Activated CD4-positive, alpha-beta T cell treated with anti-CD3 and anti-CD28 coated beads for 36 hours (primary cell): Measurements from ENCODE around the gene XRCC2. TPM values are rescaled to one million over a fixed set of nuclear protein-coding genes. Genes with fewer than 3 reads are reported as not detected.

ENCODE experiments used
- ATAC-seq: fragments of 200-7000 bp; cut with Tn5 transposase; one replicate; pipeline ENCODE4 v1.10.0; 2021; ENCODE audit warnings: mild to moderate bottlenecking, moderate library complexity
- CTCF ChIA-PET: fragments of 350-600 bp; sonication (Branson Sonifier 250); formaldehyde crosslinking; loops from one replicate; lab custom pipeline; 2021; ENCODE audit warnings: antibody characterized with exemption; lab: Charles Lee
- POLR2A ChIA-PET: fragments of 350-600 bp; sonication (Branson Sonifier 250); formaldehyde crosslinking; loops from one replicate; lab custom pipeline; 2021; ENCODE audit warnings: antibody characterized with exemption, inconsistent platforms; lab: Charles Lee
- DNase-seq: peaks from one replicate; pipeline ENCODE4 v3.0.0-alpha.2; 2020
- H3K27ac Mint-ChIP-seq: one replicate; pipeline ENCODE4 v1.8.0; 2021; ENCODE audit warnings: mixed read lengths
- H3K27me3 Mint-ChIP-seq: one replicate; pipeline ENCODE4 v1.8.0; 2021; ENCODE audit warnings: mixed read lengths
- H3K36me3 Mint-ChIP-seq: one replicate; pipeline ENCODE4 v1.8.0; 2021; ENCODE audit warnings: low read depth, mixed read lengths
- H3K4me1 Mint-ChIP-seq: one replicate; pipeline ENCODE4 v1.8.0; 2021; ENCODE audit warnings: mixed read lengths
- H3K4me3 Mint-ChIP-seq: one replicate; pipeline ENCODE4 v1.8.0; 2021; ENCODE audit warnings: mild to moderate bottlenecking, moderate library complexity, mixed read lengths
- H3K9me3 Mint-ChIP-seq: one replicate; pipeline ENCODE4 v1.8.0; 2021; ENCODE audit warnings: low read depth, mixed read lengths
- intact Hi-C, 2 experiments: fragments of 100-400 bp; cut with DNase I in 1 of 2; cut with micrococcal nuclease in 1 of 2; formaldehyde crosslinking; loops; one replicate each; pipeline versions ENCODE4 v1.14.2 to v1.15.1; 2022 to 2024; cut with DNase I, micrococcal nuclease
- total RNA-seq, 2 experiments: library from RNA; stranded (reverse); gene quantifications; one replicate each; pipeline ENCODE4 v1.2.3, GENCODE V29; 2021

Gene XRCC2
- total RNA-seq, 2 experiments from 2014 or later, result 19.3 to 23.6 TPM

- no peaks in the 10 kb centered on the region for H3K36me3 Mint-ChIP-seq
- ChIA-PET CTCF (interaction anchor here (0.7 to 0.9 kb wide), 2 partner anchors 19 to 104 kb away, joined by 3 to 7 read pairs; no protein-coding TSS in a partner anchor), POLR2A (no interaction called here)
- H3K4me1 Mint-ChIP-seq, result no peaks in the 10 kb centered on the region
- ATAC-seq (no peak), DNase-seq (no peak)
- intact Hi-C loops, result no loop called here
- H3K27me3 Mint-ChIP-seq, result no peaks in the 10 kb centered on the region
- no peaks in the 10 kb centered on the region for H3K9me3 Mint-ChIP-seq
- no peak overlapping the region for H3K27ac Mint-ChIP-seq
- H3K4me3 Mint-ChIP-seq, result no peak overlapping the region
These were observed 7.4 kb upstream of the XRCC2 start for GRCh38 chr7:152683297-152683696.

DNA sequence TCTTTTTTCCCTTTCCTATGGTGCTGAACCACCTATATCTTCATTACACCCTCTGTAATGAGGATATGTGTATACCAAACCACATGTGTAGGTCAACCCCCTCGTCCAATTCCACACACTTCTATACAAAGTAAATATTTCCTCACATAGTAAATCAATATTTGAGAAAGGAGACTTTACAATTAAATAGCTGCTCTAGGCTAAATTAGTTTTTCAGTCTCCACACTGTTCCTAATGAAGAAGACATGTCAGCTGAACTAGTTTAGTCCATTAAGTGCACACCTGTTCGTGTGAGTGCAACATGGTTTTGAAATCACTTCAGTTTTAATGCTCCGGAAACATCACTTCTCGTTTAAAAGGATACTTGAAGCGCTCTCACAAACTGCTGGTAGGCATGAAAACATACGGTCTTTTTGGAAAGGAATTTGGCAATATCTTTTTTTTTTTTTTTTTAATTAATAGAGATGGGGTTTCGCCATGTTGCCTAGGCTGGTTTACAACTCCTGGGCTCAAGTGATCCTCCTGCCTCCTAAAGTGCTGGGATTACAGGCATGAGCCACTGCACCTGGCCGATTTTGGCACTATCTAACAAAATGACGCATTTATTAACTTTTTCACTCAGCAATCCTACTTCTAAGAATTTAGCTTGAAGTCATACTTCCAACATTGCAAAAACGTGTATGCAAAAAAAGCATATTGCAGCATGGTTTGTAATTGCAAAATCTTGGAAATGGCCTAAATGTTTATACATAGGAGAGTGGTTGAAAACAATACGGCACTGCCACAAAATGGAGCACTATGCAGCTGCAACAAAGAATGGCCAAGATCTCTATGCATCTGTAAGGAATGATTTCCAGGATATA, 2.1 kb upstream of the XRCC2 start:
- H3K36me3 Mint-ChIP-seq, result peaks cover 12% of the 10 kb centered on the region
- CTCF ChIA-PET, result no interaction called here
- POLR2A ChIA-PET, result no interaction called here

DNA sequence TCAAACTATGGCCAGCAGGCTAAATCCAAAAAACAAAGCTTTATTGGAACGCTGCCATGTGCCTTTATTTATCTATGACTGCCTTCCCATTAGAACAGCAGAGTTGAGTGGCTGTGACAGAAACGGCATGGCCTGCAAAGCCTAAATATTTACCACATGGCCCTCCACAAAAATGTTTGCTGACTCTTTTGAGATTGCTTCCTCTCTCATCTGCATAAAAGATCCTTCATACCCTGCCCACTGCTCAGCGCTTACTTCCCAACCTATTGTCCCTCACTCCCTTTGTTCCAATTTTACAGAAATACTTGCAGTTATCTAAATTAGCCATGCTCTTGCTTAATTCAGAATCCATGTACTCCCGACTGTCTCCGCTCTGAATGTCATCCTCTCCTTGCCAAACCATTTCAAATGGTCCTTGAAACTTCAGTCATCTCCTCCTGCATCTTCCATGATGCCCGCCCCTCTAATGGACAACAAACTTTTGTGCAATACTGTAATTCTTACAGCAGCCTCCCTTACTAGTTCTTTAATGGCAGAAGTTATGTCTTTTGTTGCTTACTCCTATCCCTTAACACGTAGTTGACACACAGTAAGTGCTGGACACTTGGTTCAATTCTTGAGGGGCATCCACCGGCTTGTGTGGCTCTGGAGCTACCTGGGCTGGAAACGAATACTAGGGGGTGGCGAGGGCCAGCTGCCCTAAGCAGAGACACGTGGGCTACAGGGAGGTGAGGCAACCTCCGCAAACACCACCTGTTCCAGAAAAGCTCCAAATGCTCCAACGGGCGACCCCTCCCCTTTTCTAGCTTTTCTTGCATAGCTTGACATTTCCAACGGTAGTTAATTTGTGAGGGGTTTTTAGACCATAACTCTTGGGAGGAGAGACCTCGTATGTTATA, 832 bp downstream of the XRCC2 start:
- H3K27me3 Mint-ChIP-seq, result no peaks in the 10 kb centered on the region
- intact Hi-C loops, result loop anchor here (5.0 to 10.0 kb wide), 4 partner anchors 213 to 530 kb away; partner anchors contain the start of gene KMT2C (in 1 of the 2)
- no peaks in the 10 kb centered on the region for H3K9me3 Mint-ChIP-seq
- peaks cover 22% of the 10 kb centered on the region for H3K36me3 Mint-ChIP-seq
- peak overlapping the region; percentile 83 for H3K4me3 Mint-ChIP-seq
- peak overlapping the region; percentile 98 for H3K27ac Mint-ChIP-seq
- CTCF ChIA-PET, result interaction anchor here (1.0 kb wide), 1 partner anchor 53 kb away, joined by 3 read pairs; no protein-coding TSS in a partner anchor
- peaks cover 8% of the 10 kb centered on the region for H3K4me1 Mint-ChIP-seq
- peak; percentile 42 for DNase-seq
- POLR2A ChIA-PET, result no interaction called here
- peak; percentile 34 for ATAC-seq

More for the DNA sequence above, 2.1 kb upstream of the XRCC2 start:
- Mint-ChIP-seq H3K27me3 (no peaks in the 10 kb centered on the region), H3K9me3 (no peaks in the 10 kb centered on the region), H3K4me3 (peak overlapping the region; percentile 31), H3K27ac (no peak overlapping the region), H3K4me1 (peaks cover 5% of the 10 kb centered on the region)
- intact Hi-C loops, result loop anchor here (2.0 to 10.0 kb wide), 5 partner anchors 216 to 653 kb away; partner anchors contain the start of genes GALNT11 (in 1 of the 2) and KMT2C (in 1 of the 2)
- no peak for ATAC-seq
- no peak for DNase-seq

DNA sequence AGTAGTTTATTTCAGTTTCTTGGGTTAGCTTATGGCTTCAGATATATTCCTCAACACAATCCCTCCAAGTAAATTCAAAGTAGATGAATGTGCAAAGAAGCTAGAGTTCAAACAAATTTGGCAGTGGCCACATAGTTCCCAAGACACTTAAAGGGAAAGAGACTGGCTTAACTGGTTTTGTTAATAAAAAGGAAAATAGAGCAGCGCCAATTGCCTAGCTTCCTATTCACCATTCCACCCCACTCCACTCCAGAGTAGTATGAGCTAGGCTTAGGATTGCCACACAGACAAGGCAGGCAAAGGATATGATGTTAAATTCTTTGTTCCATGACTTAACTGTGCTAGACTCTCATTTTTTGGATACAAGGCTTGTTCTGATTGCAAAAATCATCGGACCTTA, 2.0 kb downstream of the XRCC2 start:
- ATAC-seq (no peak), DNase-seq (no peak)
- CTCF ChIA-PET, result interaction anchor here (0.6 kb wide), 1 partner anchor 382 kb away, joined by 3 read pairs; no protein-coding TSS in a partner anchor
- intact Hi-C loops, result loop anchor here (10.0 kb wide), 3 partner anchors 239 to 529 kb away; partner anchors contain the start of gene KMT2C (in 1 of the 2)
- POLR2A ChIA-PET, result no interaction called here
- H3K27ac Mint-ChIP-seq, result no peak overlapping the region
- H3K27me3 Mint-ChIP-seq, result no peaks in the 10 kb centered on the region
- no peaks in the 10 kb centered on the region for H3K9me3 Mint-ChIP-seq
- no peak overlapping the region for H3K4me3 Mint-ChIP-seq
- peaks cover 8% of the 10 kb centered on the region for H3K4me1 Mint-ChIP-seq
- H3K36me3 Mint-ChIP-seq, result peaks cover 31% of the 10 kb centered on the region

DNA sequence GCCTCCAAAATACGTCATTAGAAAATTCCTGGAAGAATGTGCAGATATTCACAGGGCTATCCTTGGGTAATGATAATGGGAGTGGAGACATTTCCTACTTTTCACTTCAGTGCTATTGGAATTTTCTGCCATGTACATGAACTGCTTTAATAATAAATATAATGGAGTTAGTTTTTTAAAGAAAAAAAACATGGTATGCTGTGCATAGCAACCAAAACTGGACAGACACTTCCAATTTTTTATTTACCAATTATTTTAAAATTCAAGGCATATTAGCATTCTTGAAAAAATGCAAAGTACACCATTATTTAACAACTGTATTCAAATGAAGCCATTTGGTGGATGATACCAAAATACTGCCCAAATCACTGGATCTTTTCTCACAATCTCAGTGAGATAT, 3.3 kb downstream of the XRCC2 start:
- Mint-ChIP-seq H3K27me3 (no peaks in the 10 kb centered on the region), H3K27ac (no peak overlapping the region), H3K4me3 (no peak overlapping the region), H3K36me3 (peaks cover 41% of the 10 kb centered on the region), H3K4me1 (peaks cover 8% of the 10 kb centered on the region), H3K9me3 (no peaks in the 10 kb centered on the region)
- intact Hi-C loops, result loop anchor here (10.0 kb wide), 3 partner anchors 238 to 528 kb away; partner anchors contain the start of gene KMT2C (in 1 of the 2)
- POLR2A ChIA-PET, result interaction anchor here (0.5 kb wide), 1 partner anchor 24 kb away, joined by 8 read pairs; no protein-coding TSS in a partner anchor
- no peak for DNase-seq
- ATAC-seq, result no peak
- CTCF ChIA-PET, result no interaction called here

- Mint-ChIP-seq H3K27me3 (no peaks in the 10 kb centered on the region), H3K4me3 (no peak overlapping the region), H3K36me3 (peaks cover 37% of the 10 kb centered on the region), H3K4me1 (peaks cover 2% of the 10 kb centered on the region), H3K9me3 (no peaks in the 10 kb centered on the region), H3K27ac (no peak overlapping the region)
- CTCF ChIA-PET, result no interaction called here
- intact Hi-C loops, result loop anchor here (10.0 kb wide), 3 partner anchors 235 to 525 kb away; partner anchors contain the start of gene KMT2C (in 1 of the 2)
- ATAC-seq, result no peak
- no peak for DNase-seq
- POLR2A ChIA-PET, result no interaction called here
These were observed 6.2 kb downstream of the XRCC2 start for GRCh38 chr7:152669758-152670157.

- CTCF ChIA-PET, result no interaction called here
- no peaks in the 10 kb centered on the region for H3K9me3 Mint-ChIP-seq
These were observed 7.0 kb downstream of the XRCC2 start for GRCh38 chr7:152668975-152669374.

GRCh38 chr7:152667958-152668357, 8.0 kb downstream of the XRCC2 start:
- no peak overlapping the region for H3K27ac Mint-ChIP-seq
- ATAC-seq (no peak), DNase-seq (no peak)
- POLR2A ChIA-PET, result no interaction called here
- no peaks in the 10 kb centered on the region for H3K9me3 Mint-ChIP-seq
- intact Hi-C loops, result no loop called here
- H3K36me3 Mint-ChIP-seq, result peaks cover 36% of the 10 kb centered on the region
- H3K4me3 Mint-ChIP-seq, result no peak overlapping the region
- CTCF ChIA-PET, result no interaction called here
- peaks cover 2% of the 10 kb centered on the region for H3K4me1 Mint-ChIP-seq
- H3K27me3 Mint-ChIP-seq, result no peaks in the 10 kb centered on the region

More at GRCh38 chr7:152668975-152669374, 7.0 kb downstream of the XRCC2 start:
- H3K4me1 Mint-ChIP-seq, result peaks cover 2% of the 10 kb centered on the region
- H3K27me3 Mint-ChIP-seq, result no peaks in the 10 kb centered on the region
- POLR2A ChIA-PET, result no interaction called here
- DNase-seq (no peak), ATAC-seq (no peak)
- H3K36me3 Mint-ChIP-seq, result peaks cover 39% of the 10 kb centered on the region
- no peak overlapping the region for H3K27ac Mint-ChIP-seq
- intact Hi-C loops, result no loop called here
- no peak overlapping the region for H3K4me3 Mint-ChIP-seq

DNA sequence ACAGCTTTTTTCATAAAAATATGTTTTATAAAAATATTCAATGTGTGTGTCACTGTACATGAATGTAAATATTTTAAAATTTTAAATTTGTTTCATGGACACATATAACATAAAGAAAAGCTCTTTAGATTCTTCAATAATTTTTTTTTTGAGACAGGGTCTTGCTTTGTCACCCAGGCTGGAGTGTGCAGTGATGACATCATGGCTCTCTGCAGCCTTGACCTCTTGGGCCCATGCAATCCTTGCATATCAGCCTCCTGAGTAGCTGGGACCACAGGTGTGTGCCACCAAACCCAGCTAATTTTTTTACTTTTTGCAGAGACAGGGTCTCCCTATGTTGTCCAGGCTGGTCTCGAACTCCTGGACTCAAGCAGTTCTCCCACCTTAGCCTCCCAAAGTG, 9.9 kb downstream of the XRCC2 start:
- no peaks in the 10 kb centered on the region for H3K4me1 Mint-ChIP-seq
- POLR2A ChIA-PET, result no interaction called here

GRCh38 chr7:152664636-152665035, 11.3 kb downstream of the XRCC2 start:
- Mint-ChIP-seq H3K4me3 (no peak overlapping the region), H3K36me3 (peaks cover 41% of the 10 kb centered on the region), H3K4me1 (no peaks in the 10 kb centered on the region), H3K27ac (no peak overlapping the region), H3K9me3 (no peaks in the 10 kb centered on the region), H3K27me3 (no peaks in the 10 kb centered on the region)
- no peak for DNase-seq
- POLR2A ChIA-PET, result no interaction called here
- intact Hi-C loops, result no loop called here
- CTCF ChIA-PET, result no interaction called here
- no peak for ATAC-seq

More for the DNA sequence above, 9.9 kb downstream of the XRCC2 start:
- Mint-ChIP-seq H3K27me3 (no peaks in the 10 kb centered on the region), H3K4me3 (no peak overlapping the region), H3K36me3 (peaks cover 37% of the 10 kb centered on the region), H3K27ac (no peak overlapping the region), H3K9me3 (no peaks in the 10 kb centered on the region)
- no peak for ATAC-seq
- DNase-seq, result no peak
- CTCF ChIA-PET, result interaction anchor here (0.7 kb wide), 1 partner anchor 1210 kb away, joined by 3 read pairs; no protein-coding TSS in a partner anchor
- intact Hi-C loops, result no loop called here

GRCh38 chr7:152663931-152664330, 12.0 kb downstream of the XRCC2 start:
- POLR2A ChIA-PET, result no interaction called here
- H3K9me3 Mint-ChIP-seq, result no peaks in the 10 kb centered on the region
- no peak overlapping the region for H3K27ac Mint-ChIP-seq
- H3K4me1 Mint-ChIP-seq, result no peaks in the 10 kb centered on the region
- no peak for DNase-seq
- CTCF ChIA-PET, result no interaction called here
- H3K36me3 Mint-ChIP-seq, result peaks cover 44% of the 10 kb centered on the region
- no peak for ATAC-seq
- no peak overlapping the region for H3K4me3 Mint-ChIP-seq
- intact Hi-C loops, result no loop called here
- no peaks in the 10 kb centered on the region for H3K27me3 Mint-ChIP-seq
